ENCODE measurements around the gene CAMK2D. TPM values are rescaled to one million over a fixed set of nuclear protein-coding genes. Genes with fewer than 3 reads are reported as not detected.
A peak's percentile ranks its signal among the peaks of the same experiment; 100 is the strongest.
"Not testable (repeated sequence)": the region's sequence is repeated elsewhere in the genome, so short reads cannot be mapped to it uniquely, and the experiment has no call there.

CAMK2D gene
- total RNA-seq, 1 experiment from 2014 or later: 7.9 TPM

DNA sequence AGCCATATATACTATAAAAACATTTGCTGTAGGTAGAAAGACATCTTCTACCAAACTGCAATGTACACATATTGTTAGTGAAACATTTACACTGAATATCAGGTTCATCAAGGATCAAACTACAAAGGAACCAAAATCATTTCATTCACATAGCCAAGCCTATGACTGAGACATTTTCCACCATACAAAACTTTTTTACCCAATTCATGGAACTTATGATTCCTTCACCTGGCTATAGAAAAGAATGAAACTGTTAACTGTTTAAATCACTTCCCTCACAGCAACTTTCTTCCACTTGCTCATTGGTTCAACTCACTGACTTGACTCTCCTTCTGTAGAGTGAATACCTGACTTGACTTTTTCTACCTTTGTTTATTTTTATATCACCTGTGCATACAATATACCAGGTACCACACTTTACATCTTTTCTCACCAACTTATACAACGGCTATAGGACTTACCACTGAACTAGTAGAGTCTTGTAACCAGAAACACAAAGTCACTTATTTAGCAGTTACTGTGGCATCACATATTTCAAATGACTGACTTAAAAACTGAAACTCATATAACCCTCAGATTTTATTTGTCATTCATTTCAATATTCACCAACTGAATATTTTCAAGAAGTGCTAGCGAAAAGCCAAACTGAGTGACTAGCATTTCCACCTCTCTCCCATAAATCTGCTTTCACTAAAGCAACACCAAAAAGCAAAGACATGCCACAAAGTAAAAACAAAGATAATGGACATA, 30.9 kb downstream of the CAMK2D start:
- no peak for DNase-seq (ENCODE audit: low read depth)

DNA sequence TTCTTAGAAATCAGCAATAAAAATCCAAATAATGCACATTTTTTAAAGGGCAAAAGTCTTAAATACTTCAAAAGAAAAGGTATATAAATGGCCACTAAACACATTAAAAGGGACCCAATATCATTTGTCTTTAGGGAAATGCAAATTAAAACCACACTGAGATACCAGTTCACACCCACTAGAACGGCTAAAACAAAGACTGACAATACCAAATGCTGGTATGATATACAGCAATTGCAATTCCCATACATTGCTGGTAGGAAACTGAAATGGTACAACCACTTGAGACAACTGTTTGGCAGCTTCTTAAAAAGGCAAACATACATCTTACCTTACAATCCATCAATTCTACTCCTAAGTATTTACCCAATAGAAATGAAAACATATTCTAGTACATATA, 33.7 kb downstream of the CAMK2D start:
- DNase-seq (ENCODE audit: low read depth): no peak

DNA sequence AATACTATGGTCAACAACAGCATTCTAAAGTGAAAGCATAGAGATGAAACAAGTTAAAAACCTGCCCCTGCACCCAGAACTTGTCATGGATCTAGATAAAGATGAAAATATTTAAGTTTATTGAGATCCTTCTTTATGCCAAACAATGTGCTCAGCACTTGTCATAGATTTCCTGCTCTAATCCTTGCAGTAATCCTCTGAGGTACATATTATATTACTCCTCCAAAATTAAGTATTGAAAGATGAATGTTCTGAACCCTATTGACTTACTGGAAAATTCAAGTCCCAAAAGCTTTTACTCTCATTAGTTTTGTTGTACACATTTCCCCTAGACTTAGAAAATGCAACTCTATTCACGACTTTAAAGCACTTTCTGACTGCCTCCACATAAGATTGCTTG, 35.6 kb downstream of the CAMK2D start:
- DNase-seq (ENCODE audit: low read depth): no peak

DNA sequence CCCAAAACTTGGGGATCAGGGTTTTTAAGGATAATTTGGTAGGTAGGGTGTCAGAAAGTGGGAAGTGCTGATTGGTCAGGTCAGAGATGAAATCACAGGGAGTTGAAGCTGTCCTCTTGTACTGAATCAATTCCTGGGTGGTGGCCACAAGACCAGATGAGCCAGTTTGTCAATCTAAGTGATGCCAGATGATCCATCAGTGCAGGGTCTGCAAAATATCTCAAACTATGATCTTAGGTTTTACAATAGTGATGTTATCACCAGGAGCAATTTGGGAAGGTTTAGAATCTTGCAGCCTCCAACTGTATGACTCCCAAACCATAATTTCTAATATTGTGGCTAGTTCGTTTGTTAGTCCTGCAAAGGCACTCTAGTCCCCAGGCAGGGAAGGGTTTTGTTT, 43.3 kb downstream of the CAMK2D start:
- DNase-seq (ENCODE audit: low read depth): no peak

DNA sequence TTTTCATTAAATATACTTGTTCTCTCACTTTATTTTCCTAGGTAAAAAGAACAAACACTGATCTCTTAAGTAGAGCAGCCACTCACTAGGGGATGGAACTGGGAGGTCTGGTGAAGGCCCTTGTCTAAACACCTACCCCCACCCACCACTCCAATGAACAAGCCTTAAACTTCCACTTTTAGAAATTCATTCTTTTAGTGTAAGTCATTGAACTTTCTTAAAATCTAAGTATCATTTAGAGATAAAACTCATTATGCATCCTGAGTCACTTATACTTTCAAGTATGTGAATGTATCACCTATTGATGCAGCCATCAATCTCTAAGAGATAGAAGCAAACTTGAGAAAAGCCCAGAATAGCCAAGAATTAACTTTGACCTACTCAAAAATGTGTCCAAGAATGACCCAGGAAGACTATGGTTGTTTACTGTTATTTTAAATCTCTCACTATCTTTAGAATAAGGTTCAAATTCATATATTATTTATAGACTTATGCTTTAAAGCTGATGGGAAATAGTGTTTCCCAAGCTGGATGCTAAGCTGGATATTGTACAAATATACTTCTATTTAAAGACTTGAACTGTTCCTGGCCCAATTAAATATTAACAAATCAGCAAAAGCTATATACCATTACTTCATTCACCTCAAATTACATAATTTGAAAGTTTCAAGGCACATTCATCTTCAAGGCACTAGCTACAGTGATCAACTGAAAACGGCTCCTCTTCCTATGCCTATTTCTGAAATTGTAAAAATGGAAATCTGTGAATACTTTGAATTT, 49.5 kb downstream of the CAMK2D start:
- DNase-seq (ENCODE audit: low read depth): no peak

DNA sequence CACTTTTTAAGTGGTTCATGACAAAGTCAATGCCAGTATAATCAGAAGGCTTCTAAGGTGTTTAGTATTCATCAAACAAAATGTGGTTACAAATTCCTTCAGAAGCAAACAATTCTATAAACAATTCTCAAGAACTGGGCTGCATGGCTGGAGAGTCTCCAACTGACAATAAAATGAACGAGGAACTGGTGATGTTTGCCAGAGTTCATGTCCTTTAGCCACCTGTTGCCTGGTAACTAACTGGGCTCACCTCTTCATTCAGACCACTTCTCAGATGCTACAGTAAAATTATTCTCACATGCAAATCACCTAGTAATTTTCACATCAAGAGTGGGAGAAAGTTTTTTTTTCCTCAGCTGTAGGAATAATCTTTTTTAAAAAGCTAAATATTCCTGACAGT, 53.3 kb downstream of the CAMK2D start:
- DNase-seq (ENCODE audit: low read depth): no peak

GRCh38 chr4:113707048-113707447, 54.5 kb downstream of the CAMK2D start:
- no peak for DNase-seq (ENCODE audit: low read depth)

GRCh38 chr4:113705097-113705496, 56.4 kb downstream of the CAMK2D start:
- DNase-seq (ENCODE audit: low read depth): not testable (repeated sequence)

- DNase-seq (ENCODE audit: low read depth): peak; percentile 5
Measured at GRCh38 chr4:113702596-113702995, 58.9 kb downstream of the CAMK2D start.

- no peak for DNase-seq (ENCODE audit: low read depth)
Measured at GRCh38 chr4:113701169-113701568, 60.4 kb downstream of the CAMK2D start.

- no peak for DNase-seq (ENCODE audit: low read depth)
Measured at GRCh38 chr4:113700602-113701150, 60.9 kb downstream of the CAMK2D start.

DNA sequence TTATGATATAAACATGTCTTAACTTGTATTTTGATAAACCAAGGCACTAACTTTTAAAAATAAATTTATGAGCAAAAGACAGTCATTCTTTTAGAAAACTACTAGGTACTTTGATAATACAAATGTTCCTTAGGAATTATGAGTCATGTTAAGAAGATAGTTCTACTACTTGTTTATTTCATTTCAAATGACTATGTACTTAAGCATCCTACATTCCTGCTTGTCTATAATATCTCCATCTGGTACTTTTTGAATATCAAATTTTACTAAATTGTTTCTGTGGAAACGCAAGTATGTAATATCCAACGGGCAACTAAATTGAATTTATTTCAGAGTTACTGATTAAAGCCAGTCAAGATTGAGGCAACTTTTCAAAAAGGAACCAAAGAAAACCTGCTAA, 61.8 kb downstream of the CAMK2D start:
- DNase-seq (ENCODE audit: low read depth): no peak

GRCh38 chr4:113697429-113697828, 64.1 kb downstream of the CAMK2D start:
- DNase-seq (ENCODE audit: low read depth): no peak

DNA sequence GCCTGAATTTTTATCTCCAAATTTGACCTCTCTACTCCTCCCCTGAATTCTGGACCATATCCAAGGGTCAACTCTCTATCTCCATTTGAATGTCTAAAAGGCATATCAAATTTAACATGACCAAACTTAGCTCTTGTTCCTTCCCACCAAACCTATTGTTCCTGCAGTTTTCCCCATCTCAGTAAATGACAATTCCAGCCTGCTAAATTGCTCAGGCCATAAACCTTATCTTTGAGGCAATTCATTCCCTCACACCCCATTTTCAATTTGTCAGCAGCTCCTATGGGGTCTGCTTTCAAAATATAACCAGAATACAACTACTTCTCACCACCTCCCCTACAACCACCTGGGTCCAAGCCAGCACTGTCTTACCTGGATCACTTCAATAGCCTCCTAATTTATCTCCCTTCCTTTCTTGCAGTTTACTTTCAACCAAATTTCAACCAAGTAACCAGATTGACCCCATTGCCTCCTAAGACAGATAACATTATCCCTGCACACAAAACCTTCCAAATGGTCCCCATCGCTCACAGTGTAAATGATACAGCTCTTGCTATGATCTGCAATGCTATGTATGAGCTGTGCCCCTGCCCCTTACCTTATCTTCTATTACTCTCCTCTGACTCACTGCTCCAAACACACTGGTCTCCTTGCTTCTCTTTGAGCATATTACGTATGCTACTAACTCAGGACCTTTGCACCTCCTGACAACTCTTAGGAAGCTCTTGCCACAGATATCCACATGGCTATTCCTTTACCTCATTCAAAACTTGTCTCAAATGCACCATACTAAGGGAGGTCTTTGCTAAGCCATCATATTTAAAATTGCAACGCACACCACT, 66.0 kb downstream of the CAMK2D start:
- DNase-seq (ENCODE audit: low read depth): peak; percentile 13

DNA sequence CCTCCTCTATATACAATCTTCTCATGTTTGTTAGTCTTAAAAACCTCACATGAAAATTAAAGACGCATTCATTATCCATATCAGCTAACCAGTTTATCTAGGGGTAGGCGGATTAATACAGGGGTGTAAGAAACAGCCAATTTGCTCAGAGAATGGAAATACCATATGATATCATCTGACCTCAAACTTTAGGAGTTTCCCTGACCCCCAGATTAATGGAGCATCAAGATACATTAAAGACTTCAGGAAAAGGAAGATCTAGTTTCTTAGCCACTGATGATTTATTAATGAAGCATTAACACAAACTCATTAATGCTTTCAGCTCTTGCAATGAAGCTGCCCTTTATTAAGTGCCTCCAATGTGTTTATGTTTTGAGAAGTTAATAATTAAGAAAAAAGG, 67.5 kb downstream of the CAMK2D start:
- no peak for DNase-seq (ENCODE audit: low read depth)

DNA sequence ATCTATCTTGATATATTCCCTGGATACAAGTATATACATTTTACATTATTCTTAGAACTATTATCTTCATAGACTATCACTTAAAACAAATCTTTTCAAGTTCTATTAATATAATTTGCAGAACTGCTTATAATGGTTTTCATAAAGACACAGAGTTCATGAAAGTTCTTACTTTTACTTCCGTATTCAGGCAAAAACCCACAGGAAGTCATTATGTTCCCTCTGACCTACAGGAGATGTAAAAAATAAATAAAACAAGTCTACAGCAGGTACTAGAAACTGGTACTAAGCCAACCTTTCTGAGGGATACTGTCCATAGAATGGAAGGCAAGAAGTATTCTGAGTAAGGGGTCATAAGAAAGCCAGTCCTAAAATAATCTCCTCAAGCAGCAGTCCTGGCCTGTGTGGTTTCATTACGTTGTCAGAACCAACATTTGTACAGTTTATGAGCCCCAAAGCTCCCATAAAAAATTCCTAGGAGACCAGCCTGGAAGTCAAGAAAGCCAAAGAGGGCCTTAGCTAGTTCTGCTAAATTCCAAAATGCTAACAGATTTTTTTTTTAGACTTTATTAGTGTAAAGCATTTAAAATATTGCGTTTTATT, 68.6 kb downstream of the CAMK2D start:
- no peak for DNase-seq (ENCODE audit: low read depth)

GRCh38 chr4:113691676-113692075, 69.9 kb downstream of the CAMK2D start:
- DNase-seq (ENCODE audit: low read depth): no peak

DNA sequence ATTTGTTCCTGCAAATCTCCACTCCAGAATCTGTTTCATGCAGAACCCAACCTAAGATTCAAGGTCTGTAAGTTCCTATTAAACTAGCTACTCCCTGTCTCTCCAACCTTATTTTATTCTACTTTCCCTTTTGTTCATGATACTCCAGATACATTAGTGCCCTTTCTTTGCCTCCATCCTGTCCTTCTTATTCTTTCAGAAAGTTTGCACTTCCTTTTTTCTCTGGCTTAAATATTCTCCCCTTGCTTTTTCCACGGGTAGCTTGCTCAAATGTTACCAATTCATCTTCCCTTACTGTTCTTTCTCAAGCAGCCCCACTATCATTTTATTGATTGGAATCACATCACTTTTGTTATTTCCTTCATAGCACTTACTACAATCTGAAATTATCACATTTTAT, 72.1 kb downstream of the CAMK2D start:
- DNase-seq (ENCODE audit: low read depth): no peak

- no peak for DNase-seq (ENCODE audit: low read depth)
Measured at GRCh38 chr4:113687067-113687718, 74.3 kb downstream of the CAMK2D start.

DNA sequence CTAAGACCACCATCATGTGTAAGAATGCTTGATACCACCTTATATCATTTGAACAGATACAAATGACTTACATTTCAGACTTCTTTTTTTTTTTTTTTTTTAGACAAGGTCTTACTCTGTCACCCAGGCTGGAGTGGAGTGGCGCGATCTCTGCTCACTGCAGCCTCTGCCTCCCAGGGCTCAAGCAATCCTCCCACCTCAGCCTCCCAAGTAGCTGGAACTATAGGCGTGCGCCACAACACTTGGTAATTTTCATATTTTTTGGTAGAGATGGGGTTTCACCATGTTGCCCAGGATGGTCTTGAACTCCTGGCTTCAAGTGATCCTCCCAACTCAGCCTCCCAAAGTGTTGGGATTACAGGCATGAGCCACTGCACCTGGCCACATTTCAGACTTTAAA, 76.4 kb downstream of the CAMK2D start:
- not testable (repeated sequence) for DNase-seq (ENCODE audit: low read depth)

DNA sequence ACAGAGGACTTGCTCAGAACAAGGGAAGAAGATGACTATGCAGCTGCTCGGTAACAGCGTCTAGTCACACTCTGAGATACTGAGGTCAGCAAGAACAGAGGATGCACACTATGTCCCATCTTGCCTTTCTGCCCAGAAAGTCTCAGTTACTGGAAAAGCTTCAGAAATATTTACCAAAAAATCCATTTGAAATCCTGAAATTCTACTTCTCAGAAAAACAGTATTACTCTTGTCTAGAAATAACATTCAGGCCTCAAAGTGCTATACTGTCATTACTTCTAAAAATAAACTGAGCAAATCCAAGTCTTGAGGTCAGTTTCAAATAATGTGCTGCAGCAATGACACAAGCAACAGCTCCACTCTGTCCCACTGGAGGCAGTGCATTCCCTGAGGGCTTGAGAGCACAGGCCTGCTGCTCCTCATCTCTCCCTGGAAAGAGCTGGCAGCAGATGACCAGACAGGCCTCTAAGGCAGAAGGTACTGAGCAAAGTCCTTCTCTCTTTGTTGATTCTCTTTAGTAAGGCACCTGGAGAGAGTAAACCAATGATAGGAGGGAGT, 76.9 kb downstream of the CAMK2D start:
- no peak for DNase-seq (ENCODE audit: low read depth)

Measured in Daoy (cell line).